SK-N-SH (cell line): ENCODE data around the gene SLC25A21. TPM values are rescaled to one million over a fixed set of nuclear protein-coding genes. Genes with fewer than 3 reads are reported as not detected.

Experiments
- CTCF ChIA-PET: fragments of 300-600, 350-600 bp; formaldehyde crosslinking; extraction: SDS; loops from one replicate; lab custom pipeline; 2021; lab: Yijun Ruan, JAX
- POLR2A ChIA-PET: fragments of 350-600 bp; sonication (Branson Sonifier 250); formaldehyde crosslinking; extraction: SDS; loops from one replicate; lab custom pipeline; 2020; ENCODE audit warnings: antibody characterized with exemption, inconsistent platforms; lab: Yijun Ruan, JAX
- DNase-seq: peaks from one replicate; pipeline ENCODE4 v3.0.0; 2012
- H2AFZ ChIP-seq: fragments of 200-600 bp; sonication (generic); 2 replicates; pipeline ENCODE4 v1.8.1; 2016; ENCODE audit warnings: antibody characterized with exemption, mild to moderate bottlenecking, low read depth
- H3F3A ChIP-seq: fragments of 200-600 bp; sonication (generic); replicated peaks from 2 replicates; pipeline ENCODE3; 2016; ENCODE audit warnings: antibody characterized with exemption, mild to moderate bottlenecking; ENCODE audit not compliant: insufficient read depth
- H3K27ac ChIP-seq, 2 experiments: fragments of 200-500 bp in 1 of 2; fragments of 200-600 bp in 1 of 2; sonication (Bioruptor generic) in 1 of 2; sonication (generic), shearing (Covaris generic) in 1 of 2; 2 replicates each; pipeline versions ENCODE4 v1.5.1 to v1.6.1; 2014 to 2016; ENCODE audit warnings: low read depth in 2 of 2, inconsistent platforms in 1 of 2, low read length in 1 of 2, mild to moderate bottlenecking in 1 of 2, mixed read lengths in 1 of 2
- H3K27me3 ChIP-seq: fragments of 200-600 bp; sonication (generic), shearing (Covaris generic); 2 replicates; pipeline ENCODE4 v1.6.1; 2016; ENCODE audit warnings: mixed run types; ENCODE audit not compliant: insufficient read depth
- H3K36me3 ChIP-seq, 2 experiments: fragments of 200-500 bp in 1 of 2; fragments of 200-600 bp in 1 of 2; sonication (Bioruptor generic) in 1 of 2; sonication (generic) in 1 of 2; replicated peaks in 1 of 2; 2 replicates each; pipeline versions ENCODE3 to v1.5.1; 2014 to 2016; ENCODE audit warnings: low read length in 1 of 2, mild to moderate bottlenecking in 1 of 2; ENCODE audit not compliant: insufficient read depth in 2 of 2, control insufficient read depth in 1 of 2
- H3K4me1 ChIP-seq, 2 experiments: fragments of 200-500 bp in 1 of 2; fragments of 200-600 bp in 1 of 2; sonication (Bioruptor generic) in 1 of 2; sonication (generic), shearing (Covaris generic) in 1 of 2; 2 replicates each; pipeline versions ENCODE4 v1.5.1 to v1.6.1; 2014 to 2016; ENCODE audit warnings: low read depth in 1 of 2, low read length in 1 of 2, mixed run types in 1 of 2; ENCODE audit not compliant: insufficient read depth in 2 of 2, control insufficient read depth in 1 of 2
- H3K4me2 ChIP-seq: fragments of 200-600 bp; sonication (generic), shearing (Covaris generic); 2 replicates; pipeline ENCODE4 v1.6.1; 2017; ENCODE audit warnings: mixed run types
- H3K4me3 ChIP-seq, 2 experiments: fragments of 200-500 bp in 1 of 2; fragments of 200-600 bp in 1 of 2; sonication (Bioruptor generic) in 1 of 2; sonication (generic), shearing (Covaris generic) in 1 of 2; 2 replicates each; pipeline versions ENCODE4 v1.5.1 to v1.8.1; 2014 to 2016; ENCODE audit warnings: low read depth in 2 of 2, inconsistent platforms in 1 of 2, low read length in 1 of 2, mild to moderate bottlenecking in 1 of 2, mixed read lengths in 1 of 2, moderate library complexity in 1 of 2
- H3K79me2 ChIP-seq: fragments of 200-600 bp; sonication (generic); 2 replicates; pipeline ENCODE4 v1.8.1; 2017; ENCODE audit warnings: mild to moderate bottlenecking; ENCODE audit not compliant: insufficient read depth
- H3K9ac ChIP-seq: fragments of 200-600 bp; sonication (generic); 2 replicates; pipeline ENCODE4 v1.6.1; 2017; ENCODE audit warnings: mixed run types
- H3K9me2 ChIP-seq: fragments of 200-600 bp; sonication (generic); 2 replicates; pipeline ENCODE4 v1.6.1; 2017; ENCODE audit warnings: mixed run types
- H3K9me3 ChIP-seq: fragments of 200-600 bp; sonication (generic); 2 replicates; pipeline ENCODE4 v1.6.1; 2017; ENCODE audit warnings: mixed run types, mild to moderate bottlenecking, moderate library complexity
- H4K20me1 ChIP-seq: fragments of 200-600 bp; sonication (generic); 2 replicates; pipeline ENCODE4 v1.6.1; 2017; ENCODE audit warnings: mild to moderate bottlenecking, mixed run types; ENCODE audit not compliant: insufficient read depth
- CHD2 ChIP-seq: fragments of 150-350 bp; IDR thresholded peaks from 2 replicates; pipeline ENCODE4 v1.6.1; 2018; ENCODE audit warnings: low read length; ENCODE audit not compliant: partially characterized antibody
- ELF1 ChIP-seq: IDR thresholded peaks from 2 replicates; pipeline ENCODE4 v1.4.0; 2012
- EP300 ChIP-seq, 2 experiments: IDR thresholded peaks; 2 replicates each; pipeline versions ENCODE4 v1.4.0 to v1.6.1; 2012; ENCODE audit warnings: borderline replicate concordance in 1 of 2, low read depth in 1 of 2, low read length in 1 of 2
- FOSL2 ChIP-seq: IDR thresholded peaks from 2 replicates; pipeline ENCODE4 v1.4.0; 2012; ENCODE audit warnings: low read depth, mild to moderate bottlenecking, moderate library complexity, borderline replicate concordance
- FOXM1 ChIP-seq: IDR thresholded peaks from 2 replicates; pipeline ENCODE4 v1.4.0; 2012; ENCODE audit warnings: low read depth, mild to moderate bottlenecking
- GABPA ChIP-seq: IDR thresholded peaks from 2 replicates; pipeline ENCODE4 v1.4.0; 2012; ENCODE audit warnings: low read depth, mild to moderate bottlenecking
- GATA2 ChIP-seq: sonication (generic); formaldehyde crosslinking; IDR thresholded peaks from 2 replicates; pipeline ENCODE4 v1.5.0; 2020; ENCODE audit warnings: mild to moderate bottlenecking, missing genetic modification reagents
- JUND ChIP-seq: IDR thresholded peaks from 2 replicates; pipeline ENCODE4 v1.4.0; 2012
- MAX ChIP-seq: IDR thresholded peaks from 2 replicates; pipeline ENCODE4 v1.4.0; 2012; ENCODE audit warnings: low read depth
- MEF2A ChIP-seq: IDR thresholded peaks from 2 replicates; pipeline ENCODE4 v1.4.0; 2012; ENCODE audit warnings: low read depth, borderline replicate concordance
- MXI1 ChIP-seq: IDR thresholded peaks from 2 replicates; pipeline ENCODE4 v1.6.1; 2012; ENCODE audit warnings: mild to moderate bottlenecking, low read depth, low read length, improper control_type of control experiment
- NFIC ChIP-seq: IDR thresholded peaks from 2 replicates; pipeline ENCODE4 v1.4.0; 2012; ENCODE audit warnings: borderline replicate concordance
- RAD21 ChIP-seq: IDR thresholded peaks from 2 replicates; pipeline ENCODE4 v1.6.1; 2012; ENCODE audit warnings: mild to moderate bottlenecking, low read length
- RXRA ChIP-seq: IDR thresholded peaks from 2 replicates; pipeline ENCODE4 v1.4.0; 2012; ENCODE audit warnings: low read depth, mild to moderate bottlenecking, borderline replicate concordance
- SIN3A ChIP-seq: IDR thresholded peaks from 2 replicates; pipeline ENCODE4 v1.6.1; 2012; ENCODE audit warnings: low read depth, mild to moderate bottlenecking, low read length, moderate library complexity, borderline replicate concordance
- SMC3 ChIP-seq: IDR thresholded peaks from 2 replicates; pipeline ENCODE4 v1.6.1; 2012; ENCODE audit warnings: low read depth, low read length, improper control_type of control experiment
- TCF12 ChIP-seq: IDR thresholded peaks from 2 replicates; pipeline ENCODE4 v1.4.0; 2012
- TEAD4 ChIP-seq: IDR thresholded peaks from 2 replicates; pipeline ENCODE4 v1.4.0; 2012; ENCODE audit warnings: mild to moderate bottlenecking, borderline replicate concordance; ENCODE audit not compliant: insufficient read depth
- USF1 ChIP-seq: IDR thresholded peaks from 2 replicates; pipeline ENCODE4 v1.4.0; 2012; ENCODE audit warnings: low read depth, borderline replicate concordance
- USF2 ChIP-seq: fragments of 150-350 bp; IDR thresholded peaks from 2 replicates; pipeline ENCODE4 v1.6.1; 2017; ENCODE audit warnings: antibody characterized with exemption, low read length, low read depth, borderline replicate concordance
- ZBTB33 ChIP-seq: IDR thresholded peaks from 2 replicates; pipeline ENCODE4 v1.4.0; 2012; ENCODE audit warnings: low read depth, borderline replicate concordance
- WGBS: methylation state at CpG from one replicate; pipeline ENCODE4 v1.1.6; 2017; ENCODE audit warnings: low lambda C conversion rate; 5-methylcytosine and 5-hydroxymethylcytosine counted together
- polyA plus RNA-seq, 3 experiments: library from polyadenylated mRNA; depleted of rRNA; stranded (reverse); fragments of >200 nt; gene quantifications; 2 replicates each; pipeline ENCODE4 v1.2.3, GENCODE V29; 2012

SLC25A21 gene
- polyA plus RNA-seq, 1 of the 3 experiments (the other 2 are of a cell fraction), result not detected

GRCh38 chr14:36751920-36752319 lies 420.5 kb downstream of the SLC25A21 start:
- Histone ChIP-seq H4K20me1 (no peaks in the 10 kb centered on the region), H3K9me3 (no peaks in the 10 kb centered on the region), H3K4me3 (no peak overlapping the region), H3K9ac (no peak overlapping the region), H2AFZ (no peak overlapping the region), H3K4me2 (no peak overlapping the region), H3F3A (no peaks in the 10 kb centered on the region), H3K9me2 (no peaks in the 10 kb centered on the region), H3K27ac (no peak overlapping the region), H3K36me3 (no peaks in the 10 kb centered on the region), H3K79me2 (no peaks in the 10 kb centered on the region), H3K27me3 (no peaks in the 10 kb centered on the region), H3K4me1 (no peaks in the 10 kb centered on the region)
- CTCF ChIA-PET, result no interaction called here
- no peak for TF ChIP-seq MAX
- no peak for TF ChIP-seq ZBTB33
- TF ChIP-seq RXRA, result no peak
- TF ChIP-seq USF1, result no peak
- POLR2A ChIA-PET, result no interaction called here
- WGBS, result 21% methylated on average over 3 of the region's 3 CpGs
- DNase-seq, result no peak

GRCh38 chr14:36751106-36751505 lies 421.3 kb downstream of the SLC25A21 start:
- POLR2A ChIA-PET, result no interaction called here

More at GRCh38 chr14:36751106-36751505, 421.3 kb downstream of the SLC25A21 start:
- Histone ChIP-seq H3K36me3 (no peaks in the 10 kb centered on the region), H3K79me2 (no peaks in the 10 kb centered on the region), H4K20me1 (no peaks in the 10 kb centered on the region), H2AFZ (no peak overlapping the region), H3K4me2 (no peak overlapping the region), H3K27ac (no peak overlapping the region), H3K9me3 (no peaks in the 10 kb centered on the region), H3K27me3 (no peaks in the 10 kb centered on the region), H3K9ac (no peak overlapping the region), H3K4me3 (no peak overlapping the region), H3K4me1 (no peaks in the 10 kb centered on the region), H3F3A (no peaks in the 10 kb centered on the region), H3K9me2 (no peaks in the 10 kb centered on the region)
- DNase-seq, result no peak
- TF ChIP-seq TCF12, result no peak
- TF ChIP-seq ELF1, result no peak
- TF ChIP-seq TEAD4, result no peak
- TF ChIP-seq CHD2, result no peak
- TF ChIP-seq RXRA, result no peak
- TF ChIP-seq FOSL2, result no peak
- TF ChIP-seq USF2, result no peak
- no peak for TF ChIP-seq SMC3
- no peak for TF ChIP-seq NFIC
- no peak for TF ChIP-seq RAD21
- no peak for TF ChIP-seq GABPA
- no peak for TF ChIP-seq FOXM1
- no peak for TF ChIP-seq EP300 (IDR thresholded peaks at IDR 0.05; ENCODE audit: borderline replicate concordance in 1 of 2, low read depth in 1 of 2, low read length in 1 of 2)
- TF ChIP-seq SIN3A, result no peak
- no peak for TF ChIP-seq ZBTB33
- TF ChIP-seq MXI1, result no peak
- no peak for TF ChIP-seq GATA2
- no peak for TF ChIP-seq MEF2A
- no peak for TF ChIP-seq JUND
- TF ChIP-seq MAX, result no peak
- CTCF ChIA-PET, result no interaction called here
